Liver (tissue), 9 donors: ENCODE data around the gene SOBP. TPM values are rescaled to one million over a fixed set of nuclear protein-coding genes. Genes with fewer than 3 reads are reported as not detected.

ENCODE experiments used
- DNase-seq: peaks from one replicate; pipeline ENCODE4 v3.0.0-alpha.2; 2017; ENCODE audit warnings: low spot score
- H3K27ac ChIP-seq, 2 donors: one replicate each; pipeline ENCODE4 v1.7.0; 2013; ENCODE audit warnings: inconsistent platforms in 2 of 2, low read length in 2 of 2, control low read depth in 1 of 2, low read depth in 1 of 2, mild to moderate bottlenecking in 1 of 2
- H3K27me3 ChIP-seq, 4 donors: one replicate each; pipeline versions ENCODE4 v1.6.1 to v1.7.0; 2013; ENCODE audit warnings: low read length in 3 of 4, inconsistent platforms in 1 of 4, mild to moderate bottlenecking in 1 of 4, moderate library complexity in 1 of 4; ENCODE audit not compliant: control insufficient read depth in 4 of 4, insufficient read depth in 4 of 4
- H3K36me3 ChIP-seq, 4 donors: one replicate each; pipeline versions ENCODE4 v1.6.1 to v1.7.0; 2013; ENCODE audit warnings: low read length in 3 of 4, mild to moderate bottlenecking in 3 of 4, low read depth in 1 of 4, moderate library complexity in 1 of 4; ENCODE audit not compliant: control insufficient read depth in 4 of 4, insufficient read depth in 3 of 4
- H3K4me1 ChIP-seq, 4 donors: one replicate each; pipeline versions ENCODE4 v1.6.1 to v1.7.0; 2013; ENCODE audit warnings: low read length in 3 of 4, mild to moderate bottlenecking in 3 of 4, moderate library complexity in 1 of 4; ENCODE audit not compliant: control insufficient read depth in 4 of 4, insufficient read depth in 4 of 4
- H3K4me3 ChIP-seq, 3 donors: one replicate each; pipeline versions ENCODE4 v1.6.1 to v1.7.0; 2013; ENCODE audit warnings: low read length in 3 of 3, control low read depth in 1 of 3, low read depth in 1 of 3, mild to moderate bottlenecking in 1 of 3
- H3K9ac ChIP-seq, 2 donors: one replicate each; pipeline ENCODE4 v1.7.0; 2013; ENCODE audit warnings: low read length in 2 of 2, mild to moderate bottlenecking in 2 of 2, moderate library complexity in 2 of 2, control low read depth in 1 of 2, low read depth in 1 of 2
- H3K9me3 ChIP-seq, 4 donors: one replicate each; pipeline versions ENCODE4 v1.6.1 to v1.7.0; 2013; ENCODE audit warnings: low read length in 3 of 4; ENCODE audit not compliant: control insufficient read depth in 4 of 4
- EGR1 ChIP-seq, 2 donors: IDR thresholded peaks; 2 replicates each; pipeline ENCODE4 v1.6.1; 2016 to 2018; ENCODE audit warnings: antibody characterized with exemption in 2 of 2, low read depth in 2 of 2
- FOXA1 ChIP-seq: IDR thresholded peaks from 2 replicates; pipeline ENCODE4 v1.6.1; 2016; ENCODE audit warnings: antibody characterized with exemption
- FOXA2 ChIP-seq: IDR thresholded peaks from 2 replicates; pipeline ENCODE4 v1.6.1; 2016; ENCODE audit warnings: antibody characterized with exemption
- GABPA ChIP-seq, 2 donors: IDR thresholded peaks in 1 of 2; conservative IDR thresholded peaks in 1 of 2; 2 replicates each; pipeline ENCODE4 v1.6.1; 2016; ENCODE audit warnings: antibody characterized with exemption in 2 of 2, mild to moderate bottlenecking in 1 of 2, moderate library complexity in 1 of 2
- HNF4A ChIP-seq, 2 donors: conservative IDR thresholded peaks; 2 replicates each; pipeline ENCODE4 v1.6.1; 2016; ENCODE audit warnings: antibody characterized with exemption in 2 of 2, mild to moderate bottlenecking in 2 of 2
- HNF4G ChIP-seq: IDR thresholded peaks from 2 replicates; pipeline ENCODE4 v1.6.1; 2016; ENCODE audit warnings: antibody characterized with exemption
- JUND ChIP-seq, 2 donors: IDR thresholded peaks; 2 replicates each; pipeline ENCODE4 v1.6.1; 2016; ENCODE audit warnings: antibody characterized with exemption in 2 of 2
- NR2F2 ChIP-seq: IDR thresholded peaks from 2 replicates; pipeline ENCODE4 v1.6.1; 2016; ENCODE audit warnings: antibody characterized with exemption
- RAD21 ChIP-seq, 2 donors: IDR thresholded peaks; 2 replicates each; pipeline ENCODE4 v1.6.1; 2016; ENCODE audit warnings: antibody characterized with exemption in 2 of 2, mild to moderate bottlenecking in 2 of 2
- RXRA ChIP-seq, 2 donors: IDR thresholded peaks; 2 replicates each; pipeline ENCODE4 v1.6.1; 2017 to 2018; ENCODE audit warnings: antibody characterized with exemption in 2 of 2, mild to moderate bottlenecking in 1 of 2
- SP1 ChIP-seq: IDR thresholded peaks from 2 replicates; pipeline ENCODE4 v1.6.1; 2018; ENCODE audit warnings: antibody characterized with exemption, mild to moderate bottlenecking
- TAF1 ChIP-seq: conservative IDR thresholded peaks from 2 replicates; pipeline ENCODE4 v1.6.1; 2016; ENCODE audit warnings: antibody characterized with exemption, mild to moderate bottlenecking
- YY1 ChIP-seq: IDR thresholded peaks from 2 replicates; pipeline ENCODE4 v1.6.1; 2016; ENCODE audit warnings: antibody characterized with exemption, mild to moderate bottlenecking
- WGBS: extraction: QIAGEN DNeasy Blood & Tissue Kit; methylation state at CpG from one replicate; pipeline ENCODE4 v1.1.7; 2013; 5-methylcytosine and 5-hydroxymethylcytosine counted together
- polyA plus RNA-seq, 2 donors: library from polyadenylated mRNA; stranded (reverse) in 1 of 2; unstranded in 1 of 2; fragments of 200-250 nt in 1 of 2; fragments of >200 nt in 1 of 2; fragmentation: Nextera tagmentation in 1 of 2; extraction: Ambion mirVana in 1 of 2; gene quantifications; one replicate each; pipeline versions ENCODE4 v1.2.1 to v1.2.3, GENCODE V29; 2013 to 2015
- total RNA-seq, 2 donors: library from RNA; depleted of rRNA; stranded (reverse); fragments of >200 nt; gene quantifications; one replicate each; pipeline ENCODE4 v1.2.3, GENCODE V29; 2014
- TF ChIP-seq, protein P1 (sequence below): IDR thresholded peaks from 2 replicates; pipeline ENCODE4 v1.6.1; 2016; ENCODE audit warnings: antibody characterized with exemption, mild to moderate bottlenecking
- TF ChIP-seq, protein P2 (sequence below): IDR thresholded peaks from 2 replicates; pipeline ENCODE4 v1.6.1; 2016; ENCODE audit warnings: antibody characterized with exemption
- TF ChIP-seq, protein P3 (sequence below): fragments of 150-350 bp; IDR thresholded peaks from 2 replicates; pipeline ENCODE4 v1.5.1; 2017; ENCODE audit warnings: improper control_type of control experiment, low read depth, low read length; ENCODE audit not compliant: missing input control
- TF ChIP-seq, protein P4 (sequence below): IDR thresholded peaks from 2 replicates; pipeline ENCODE4 v1.6.1; 2016; ENCODE audit warnings: antibody characterized with exemption
- TF ChIP-seq, protein P5 (sequence below): IDR thresholded peaks from 2 replicates; pipeline ENCODE4 v1.6.1; 2016; ENCODE audit warnings: antibody characterized with exemption
- donor health status: healthy.
- donor health status: healthy.
- donor health status: healthy.
- donor health status: healthy.
- donor health status: healthy.

SOBP gene
- total and polyA plus RNA-seq, 4 donors, result 0.99 to 5.4 (median 1.9) TPM

DNA sequence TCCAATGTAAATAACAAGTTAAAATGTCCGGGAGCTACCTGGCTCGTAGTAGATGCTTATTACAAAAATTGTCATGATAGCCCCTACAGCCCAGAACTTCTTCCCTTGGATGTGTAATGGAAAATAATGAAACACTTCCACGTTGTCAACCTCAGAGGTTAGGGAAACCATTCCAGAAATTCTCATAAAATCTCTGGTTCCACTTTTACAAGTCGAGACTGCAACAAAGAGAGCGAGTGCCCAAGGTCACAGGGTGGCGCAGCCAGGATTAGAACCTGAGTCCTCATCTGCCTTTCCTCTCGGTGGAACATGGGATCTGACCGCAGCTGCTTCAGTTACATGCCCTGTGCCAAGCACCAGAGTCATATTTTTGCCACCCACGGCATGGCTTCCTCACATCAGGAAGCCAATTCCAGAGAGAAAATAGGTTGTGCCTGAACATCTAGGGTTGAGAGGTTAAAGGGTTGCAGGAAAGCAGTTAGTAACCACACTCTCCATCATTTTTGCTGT, 157.6 kb downstream of the SOBP start:
- DNase-seq, result no peak
- Histone ChIP-seq H3K9ac (no peak overlapping the region), H3K4me3 (no peak overlapping the region), H3K27me3 (no peaks in the 10 kb centered on the region), H3K4me1 (peaks cover 0 to 1% (median 0%) of the 10 kb centered on the region in 4 donors), H3K36me3 (no peaks in the 10 kb centered on the region), H3K27ac (no peak overlapping the region), H3K9me3 (no peaks in the 10 kb centered on the region)
- whole genome bisulfite sequencing, result 92% methylated on average over 9 of the region's 9 CpGs
- TF ChIP-seq, protein P1, sequence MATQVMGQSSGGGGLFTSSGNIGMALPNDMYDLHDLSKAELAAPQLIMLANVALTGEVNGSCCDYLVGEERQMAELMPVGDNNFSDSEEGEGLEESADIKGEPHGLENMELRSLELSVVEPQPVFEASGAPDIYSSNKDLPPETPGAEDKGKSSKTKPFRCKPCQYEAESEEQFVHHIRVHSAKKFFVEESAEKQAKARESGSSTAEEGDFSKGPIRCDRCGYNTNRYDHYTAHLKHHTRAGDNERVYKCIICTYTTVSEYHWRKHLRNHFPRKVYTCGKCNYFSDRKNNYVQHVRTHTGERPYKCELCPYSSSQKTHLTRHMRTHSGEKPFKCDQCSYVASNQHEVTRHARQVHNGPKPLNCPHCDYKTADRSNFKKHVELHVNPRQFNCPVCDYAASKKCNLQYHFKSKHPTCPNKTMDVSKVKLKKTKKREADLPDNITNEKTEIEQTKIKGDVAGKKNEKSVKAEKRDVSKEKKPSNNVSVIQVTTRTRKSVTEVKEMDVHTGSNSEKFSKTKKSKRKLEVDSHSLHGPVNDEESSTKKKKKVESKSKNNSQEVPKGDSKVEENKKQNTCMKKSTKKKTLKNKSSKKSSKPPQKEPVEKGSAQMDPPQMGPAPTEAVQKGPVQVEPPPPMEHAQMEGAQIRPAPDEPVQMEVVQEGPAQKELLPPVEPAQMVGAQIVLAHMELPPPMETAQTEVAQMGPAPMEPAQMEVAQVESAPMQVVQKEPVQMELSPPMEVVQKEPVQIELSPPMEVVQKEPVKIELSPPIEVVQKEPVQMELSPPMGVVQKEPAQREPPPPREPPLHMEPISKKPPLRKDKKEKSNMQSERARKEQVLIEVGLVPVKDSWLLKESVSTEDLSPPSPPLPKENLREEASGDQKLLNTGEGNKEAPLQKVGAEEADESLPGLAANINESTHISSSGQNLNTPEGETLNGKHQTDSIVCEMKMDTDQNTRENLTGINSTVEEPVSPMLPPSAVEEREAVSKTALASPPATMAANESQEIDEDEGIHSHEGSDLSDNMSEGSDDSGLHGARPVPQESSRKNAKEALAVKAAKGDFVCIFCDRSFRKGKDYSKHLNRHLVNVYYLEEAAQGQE, result no peak
- no peak for TF ChIP-seq HNF4G
- no peak for TF ChIP-seq RXRA (IDR thresholded peaks at IDR 0.05)
- no peak for TF ChIP-seq NR2F2
- TF ChIP-seq, protein P2, sequence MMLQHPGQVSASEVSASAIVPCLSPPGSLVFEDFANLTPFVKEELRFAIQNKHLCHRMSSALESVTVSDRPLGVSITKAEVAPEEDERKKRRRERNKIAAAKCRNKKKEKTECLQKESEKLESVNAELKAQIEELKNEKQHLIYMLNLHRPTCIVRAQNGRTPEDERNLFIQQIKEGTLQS, result no peak
- no peak for TF ChIP-seq RAD21 (IDR thresholded peaks at IDR 0.05)
- no peak for TF ChIP-seq FOXA2
- no peak for TF ChIP-seq EGR1 (IDR thresholded peaks at IDR 0.05; ENCODE audit: low read depth in 2 of 2)
- no peak for TF ChIP-seq JUND (IDR thresholded peaks at IDR 0.05)
- no peak for TF ChIP-seq YY1
- no peak for TF ChIP-seq HNF4A (conservative IDR thresholded peaks at IDR 0.05)
- no peak for TF ChIP-seq FOXA1
- no peak for TF ChIP-seq SP1

DNA sequence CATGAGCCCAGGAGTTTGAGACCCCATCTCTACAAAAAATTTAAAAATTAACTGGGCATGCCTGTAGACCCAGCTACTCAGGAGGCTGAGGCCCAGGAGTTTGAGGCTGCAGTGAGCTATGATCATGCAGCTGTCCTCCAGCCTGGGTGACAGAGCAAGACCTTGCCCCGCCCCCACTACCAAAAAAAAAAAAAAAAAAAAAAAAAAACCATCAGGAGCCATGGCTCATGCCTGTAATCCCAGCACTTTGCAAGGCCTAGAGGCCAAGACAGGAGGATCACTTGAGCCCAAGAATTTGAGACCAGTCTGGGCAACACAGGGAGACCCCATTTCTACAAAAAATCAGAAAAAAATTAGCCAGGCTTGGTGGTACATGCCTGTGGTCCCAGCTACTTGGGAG, 159.1 kb downstream of the SOBP start:
- Histone ChIP-seq H3K27ac (no peak overlapping the region), H3K36me3 (no peaks in the 10 kb centered on the region), H3K4me3 (no peak overlapping the region), H3K4me1 (no peaks in the 10 kb centered on the region), H3K27me3 (no peaks in the 10 kb centered on the region), H3K9ac (no peak overlapping the region), H3K9me3 (no peaks in the 10 kb centered on the region)
- DNase-seq, result no peak
- TF ChIP-seq, protein P1, result no peak
- TF ChIP-seq JUND (IDR thresholded peaks at IDR 0.05) (no peak), GABPA (IDR thresholded peaks at IDR 0.05 in 1 of 2, conservative IDR thresholded peaks at IDR 0.05 in 1 of 2) (no peak), SP1 (no peak), NR2F2 (no peak), RAD21 (IDR thresholded peaks at IDR 0.05) (no peak), YY1 (no peak), HNF4G (no peak), FOXA2 (no peak), RXRA (IDR thresholded peaks at IDR 0.05) (no peak), HNF4A (conservative IDR thresholded peaks at IDR 0.05) (no peak), EGR1 (IDR thresholded peaks at IDR 0.05; ENCODE audit: low read depth in 2 of 2) (no peak), FOXA1 (no peak), TAF1 (no peak)
- TF ChIP-seq, protein P3, sequence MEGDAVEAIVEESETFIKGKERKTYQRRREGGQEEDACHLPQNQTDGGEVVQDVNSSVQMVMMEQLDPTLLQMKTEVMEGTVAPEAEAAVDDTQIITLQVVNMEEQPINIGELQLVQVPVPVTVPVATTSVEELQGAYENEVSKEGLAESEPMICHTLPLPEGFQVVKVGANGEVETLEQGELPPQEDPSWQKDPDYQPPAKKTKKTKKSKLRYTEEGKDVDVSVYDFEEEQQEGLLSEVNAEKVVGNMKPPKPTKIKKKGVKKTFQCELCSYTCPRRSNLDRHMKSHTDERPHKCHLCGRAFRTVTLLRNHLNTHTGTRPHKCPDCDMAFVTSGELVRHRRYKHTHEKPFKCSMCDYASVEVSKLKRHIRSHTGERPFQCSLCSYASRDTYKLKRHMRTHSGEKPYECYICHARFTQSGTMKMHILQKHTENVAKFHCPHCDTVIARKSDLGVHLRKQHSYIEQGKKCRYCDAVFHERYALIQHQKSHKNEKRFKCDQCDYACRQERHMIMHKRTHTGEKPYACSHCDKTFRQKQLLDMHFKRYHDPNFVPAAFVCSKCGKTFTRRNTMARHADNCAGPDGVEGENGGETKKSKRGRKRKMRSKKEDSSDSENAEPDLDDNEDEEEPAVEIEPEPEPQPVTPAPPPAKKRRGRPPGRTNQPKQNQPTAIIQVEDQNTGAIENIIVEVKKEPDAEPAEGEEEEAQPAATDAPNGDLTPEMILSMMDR, result no peak
- TF ChIP-seq, protein P2, result no peak
- TF ChIP-seq, protein P4, sequence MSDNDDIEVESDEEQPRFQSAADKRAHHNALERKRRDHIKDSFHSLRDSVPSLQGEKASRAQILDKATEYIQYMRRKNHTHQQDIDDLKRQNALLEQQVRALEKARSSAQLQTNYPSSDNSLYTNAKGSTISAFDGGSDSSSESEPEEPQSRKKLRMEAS, result no peak
- TF ChIP-seq, protein P5, sequence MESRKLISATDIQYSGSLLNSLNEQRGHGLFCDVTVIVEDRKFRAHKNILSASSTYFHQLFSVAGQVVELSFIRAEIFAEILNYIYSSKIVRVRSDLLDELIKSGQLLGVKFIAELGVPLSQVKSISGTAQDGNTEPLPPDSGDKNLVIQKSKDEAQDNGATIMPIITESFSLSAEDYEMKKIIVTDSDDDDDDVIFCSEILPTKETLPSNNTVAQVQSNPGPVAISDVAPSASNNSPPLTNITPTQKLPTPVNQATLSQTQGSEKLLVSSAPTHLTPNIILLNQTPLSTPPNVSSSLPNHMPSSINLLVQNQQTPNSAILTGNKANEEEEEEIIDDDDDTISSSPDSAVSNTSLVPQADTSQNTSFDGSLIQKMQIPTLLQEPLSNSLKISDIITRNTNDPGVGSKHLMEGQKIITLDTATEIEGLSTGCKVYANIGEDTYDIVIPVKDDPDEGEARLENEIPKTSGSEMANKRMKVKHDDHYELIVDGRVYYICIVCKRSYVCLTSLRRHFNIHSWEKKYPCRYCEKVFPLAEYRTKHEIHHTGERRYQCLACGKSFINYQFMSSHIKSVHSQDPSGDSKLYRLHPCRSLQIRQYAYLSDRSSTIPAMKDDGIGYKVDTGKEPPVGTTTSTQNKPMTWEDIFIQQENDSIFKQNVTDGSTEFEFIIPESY, result no peak
- WGBS, result 75% methylated on average over 1 of the region's 1 CpG
